Measurements from ENCODE around the gene CHSY1.

CHSY1 gene

GRCh38 chr15:101213147-101213546 is 38.7 kb downstream of the CHSY1 start:
- DNase-seq (ENCODE audit: low read depth in 4 of 4, low spot score in 1 of 4), result no peak

GRCh38 chr15:101211897-101212296 is 40.0 kb downstream of the CHSY1 start:
- no peak for DNase-seq (ENCODE audit: low read depth in 4 of 4, low spot score in 1 of 4)

- DNase-seq (ENCODE audit: low read depth in 4 of 4, low spot score in 1 of 4), result no peak
Observed at GRCh38 chr15:101210466-101210865, 41.4 kb downstream of the CHSY1 start.

GRCh38 chr15:101210058-101210457 is 41.8 kb downstream of the CHSY1 start:
- DNase-seq (ENCODE audit: low read depth in 4 of 4, low spot score in 1 of 4), result no peak

GRCh38 chr15:101209285-101209845 is 42.5 kb downstream of the CHSY1 start:
- DNase-seq (ENCODE audit: low read depth in 4 of 4, low spot score in 1 of 4), result no peak

GRCh38 chr15:101207867-101208288 is 44.0 kb downstream of the CHSY1 start:
- no peak for DNase-seq (ENCODE audit: low read depth in 4 of 4, low spot score in 1 of 4)

- peak; percentile 49 to 81 (median 68) for DNase-seq (ENCODE audit: low read depth in 4 of 4, low spot score in 1 of 4)
Observed at GRCh38 chr15:101206176-101206591, 45.7 kb downstream of the CHSY1 start.

GRCh38 chr15:101204739-101205535 is 46.9 kb downstream of the CHSY1 start:
- DNase-seq (ENCODE audit: low read depth in 4 of 4, low spot score in 1 of 4), result no peak

- DNase-seq (ENCODE audit: low read depth in 4 of 4, low spot score in 1 of 4), result no peak
Observed at GRCh38 chr15:101203607-101204189, 48.1 kb downstream of the CHSY1 start.

- no peak for DNase-seq (ENCODE audit: low read depth in 4 of 4, low spot score in 1 of 4)
Observed at GRCh38 chr15:101203029-101203573, 48.7 kb downstream of the CHSY1 start.

- no peak for DNase-seq (ENCODE audit: low read depth in 4 of 4, low spot score in 1 of 4)
Observed at GRCh38 chr15:101201411-101202174, 50.3 kb downstream of the CHSY1 start.

- no peak for DNase-seq (ENCODE audit: low read depth in 4 of 4, low spot score in 1 of 4)
Observed at GRCh38 chr15:101200181-101200580, 51.7 kb downstream of the CHSY1 start.

GRCh38 chr15:101198800-101199199 is 53.0 kb downstream of the CHSY1 start:
- DNase-seq (ENCODE audit: low read depth in 4 of 4, low spot score in 1 of 4), result no peak

GRCh38 chr15:101198031-101198575 is 53.7 kb downstream of the CHSY1 start:
- no peak for DNase-seq (ENCODE audit: low read depth in 4 of 4, low spot score in 1 of 4)

GRCh38 chr15:101194546-101195125 is 57.2 kb downstream of the CHSY1 start:
- no peak for DNase-seq (ENCODE audit: low read depth in 4 of 4, low spot score in 1 of 4)

- DNase-seq (ENCODE audit: low read depth in 4 of 4, low spot score in 1 of 4), result no peak
Observed at GRCh38 chr15:101193806-101194545, 57.9 kb downstream of the CHSY1 start.

- no peak for DNase-seq (ENCODE audit: low read depth in 4 of 4, low spot score in 1 of 4)
Observed at GRCh38 chr15:101193120-101193644, 58.7 kb downstream of the CHSY1 start.

- no peak for DNase-seq (ENCODE audit: low read depth in 4 of 4, low spot score in 1 of 4)
Observed at GRCh38 chr15:101192081-101192480, 59.8 kb downstream of the CHSY1 start.

- no peak for DNase-seq (ENCODE audit: low read depth in 4 of 4, low spot score in 1 of 4)
Observed at GRCh38 chr15:101191242-101191641, 60.6 kb downstream of the CHSY1 start.
